Neutrophil (primary cell): Measurements from ENCODE around the gene ZNF630.
A peak's percentile ranks its signal among the peaks of the same experiment; 100 is the strongest.
"Not testable (repeated sequence)": the region's sequence is repeated elsewhere in the genome, so short reads cannot be mapped to it uniquely, and the experiment has no call there.

ENCODE experiments used
- H3K27ac ChIP-seq: fragments of 200-600 bp; sonication (generic); 2 replicates; pipeline ENCODE4 v1.5.1; 2016; ENCODE audit warnings: mild to moderate bottlenecking, moderate library complexity
- H3K27me3 ChIP-seq: fragments of 200-600 bp; sonication (generic); 2 replicates; pipeline ENCODE4 v1.6.0; 2016; ENCODE audit warnings: mild to moderate bottlenecking
- H3K36me3 ChIP-seq: fragments of 200-600 bp; sonication (generic); 2 replicates; pipeline ENCODE4 v1.5.1; 2017
- H3K4me1 ChIP-seq, 2 experiments: fragments of 200-600 bp in 1 of 2; sonication (generic) in 1 of 2; 1 replicate in 1 of 2; 2 replicates in 1 of 2; pipeline versions ENCODE4 v1.5.1 to v1.6.1; 2013 to 2016; ENCODE audit warnings: low read depth in 1 of 2, low read length in 1 of 2, mild to moderate bottlenecking in 1 of 2, moderate library complexity in 1 of 2; ENCODE audit not compliant: control insufficient read depth in 1 of 2, insufficient read depth in 1 of 2
- H3K4me3 ChIP-seq, 2 experiments: fragments of 200-600 bp in 1 of 2; sonication (generic) in 1 of 2; 1 replicate in 1 of 2; 2 replicates in 1 of 2; pipeline ENCODE4 v1.5.1; 2013 to 2016; ENCODE audit warnings: low read depth in 1 of 2, low read length in 1 of 2, mild to moderate bottlenecking in 1 of 2, moderate library complexity in 1 of 2
- H3K9me3 ChIP-seq: fragments of 200-600 bp; sonication (generic); 2 replicates; pipeline ENCODE4 v1.5.1; 2016
- CTCF ChIP-seq: fragments of 200-600 bp; sonication (generic); IDR thresholded peaks from 2 replicates; pipeline ENCODE4 v1.5.1; 2016; ENCODE audit warnings: antibody characterized with exemption

Gene ZNF630

GRCh38 chrX:48071064-48071985, at the start of gene ZNF630:
ZNF630 (minus strand) TSS chrX:48071640; CDS start chrX:48066886, 4,754 bp downstream.
- H3K4me3 ChIP-seq: peak within 1 kb of the TSS; percentile 66 to 74
- H3K9me3 ChIP-seq: no peaks in the 10 kb centered on the region
- H3K27ac ChIP-seq: peak within 1 kb of the TSS; percentile 76
- H3K36me3 ChIP-seq: no peaks in the 10 kb centered on the region
- TF ChIP-seq CTCF: no peak
- no peaks in the 10 kb centered on the region for H3K27me3 ChIP-seq
- peaks cover 0 to 3% of the 10 kb centered on the region in 2 experiments for H3K4me1 ChIP-seq

GRCh38 chrX:48107717-48108116, 36.3 kb upstream of the ZNF630 start:
- Histone ChIP-seq H3K27me3 (no peaks in the 10 kb centered on the region), H3K9me3 (no peaks in the 10 kb centered on the region), H3K27ac (no peak overlapping the region), H3K4me1 (peaks cover 0 to 4% of the 10 kb centered on the region in 2 experiments), H3K36me3 (no peaks in the 10 kb centered on the region), H3K4me3 (no peak overlapping the region)
- no peak for TF ChIP-seq CTCF

- no peak for TF ChIP-seq CTCF
Measured at GRCh38 chrX:48102874-48103374, 31.5 kb upstream of the ZNF630 start.

GRCh38 chrX:48101443-48101842, 30.0 kb upstream of the ZNF630 start:
- H3K27ac ChIP-seq: no peak overlapping the region
- H3K27me3 ChIP-seq: no peaks in the 10 kb centered on the region
- no peaks in the 10 kb centered on the region for H3K9me3 ChIP-seq
- no peak overlapping the region for H3K4me3 ChIP-seq
- no peak for TF ChIP-seq CTCF
- H3K36me3 ChIP-seq: no peaks in the 10 kb centered on the region
- peaks cover 0 to 4% of the 10 kb centered on the region in 2 experiments for H3K4me1 ChIP-seq

More at GRCh38 chrX:48102874-48103374, 31.5 kb upstream of the ZNF630 start:
- Histone ChIP-seq H3K36me3 (no peaks in the 10 kb centered on the region), H3K4me3 (no peak overlapping the region), H3K9me3 (no peaks in the 10 kb centered on the region), H3K27me3 (no peaks in the 10 kb centered on the region), H3K4me1 (peaks cover 0 to 4% of the 10 kb centered on the region in 2 experiments), H3K27ac (no peak overlapping the region)

GRCh38 chrX:48092558-48092957, 21.1 kb upstream of the ZNF630 start:
- not testable (repeated sequence) for H3K9me3 ChIP-seq

GRCh38 chrX:48090123-48090522, 18.7 kb upstream of the ZNF630 start:
- no peak for TF ChIP-seq CTCF
- Histone ChIP-seq H3K27me3 (no peaks in the 10 kb centered on the region), H3K4me3 (no peak overlapping the region), H3K4me1 (peaks cover 11 to 29% of the 10 kb centered on the region in 2 experiments), H3K9me3 (no peaks in the 10 kb centered on the region), H3K27ac (no peak overlapping the region), H3K36me3 (no peaks in the 10 kb centered on the region)

More at GRCh38 chrX:48092558-48092957, 21.1 kb upstream of the ZNF630 start:
- not testable (repeated sequence) for H3K4me1 ChIP-seq, H3K4me3 ChIP-seq, H3K27me3 ChIP-seq, H3K36me3 ChIP-seq, H3K27ac ChIP-seq
